Measurements from ENCODE around the gene INPPL1.
"Not testable (repeated sequence)": the region's sequence is repeated elsewhere in the genome, so short reads cannot be mapped to it uniquely, and the experiment has no call there.

Gene INPPL1

DNA sequence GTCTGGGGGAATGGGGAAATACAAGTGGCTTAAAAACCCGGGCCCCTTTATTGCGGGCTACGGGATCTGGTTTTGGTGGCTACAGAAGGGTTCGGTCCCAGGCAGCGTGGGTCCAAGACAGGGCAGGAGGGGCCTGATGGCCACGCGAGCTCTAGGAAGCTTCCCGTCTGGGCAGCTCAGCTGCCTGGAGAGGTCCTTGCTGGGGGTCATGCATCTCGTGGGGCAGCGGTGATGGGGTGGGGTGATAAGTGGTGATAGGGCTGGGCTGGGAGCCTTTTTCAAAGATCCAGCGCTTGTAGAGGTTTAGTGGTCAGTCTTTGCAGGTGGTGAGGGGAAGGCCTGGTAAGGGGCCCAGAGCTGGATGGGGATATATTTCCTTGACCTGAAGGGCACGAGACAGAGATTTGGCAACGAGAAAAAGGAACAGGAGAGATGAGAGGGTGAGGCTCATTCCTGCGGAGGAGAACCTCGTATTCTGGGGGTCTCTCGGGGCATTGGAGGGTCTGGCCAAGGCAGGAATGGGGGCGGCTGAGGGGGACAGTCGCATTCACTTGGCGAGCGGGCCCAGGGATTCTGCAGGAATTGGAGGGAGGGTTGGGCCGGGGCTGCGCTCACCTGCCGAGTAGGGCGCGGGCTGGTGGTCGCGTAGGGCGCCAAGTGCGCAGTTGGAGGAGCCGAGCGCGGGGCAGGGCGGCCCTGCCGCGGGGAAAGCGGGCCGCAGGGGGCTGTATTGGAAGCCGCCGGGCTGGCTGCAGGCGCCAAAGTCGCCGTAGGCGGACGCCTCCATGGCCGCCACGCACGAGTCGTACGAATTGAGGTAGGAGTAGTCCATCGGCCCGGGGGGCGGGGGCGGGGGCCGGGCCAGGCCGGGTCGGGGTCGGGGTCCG, 18.8 kb downstream of the INPPL1 start:
- DNase-seq (ENCODE audit: low spot score) = no peak

DNA sequence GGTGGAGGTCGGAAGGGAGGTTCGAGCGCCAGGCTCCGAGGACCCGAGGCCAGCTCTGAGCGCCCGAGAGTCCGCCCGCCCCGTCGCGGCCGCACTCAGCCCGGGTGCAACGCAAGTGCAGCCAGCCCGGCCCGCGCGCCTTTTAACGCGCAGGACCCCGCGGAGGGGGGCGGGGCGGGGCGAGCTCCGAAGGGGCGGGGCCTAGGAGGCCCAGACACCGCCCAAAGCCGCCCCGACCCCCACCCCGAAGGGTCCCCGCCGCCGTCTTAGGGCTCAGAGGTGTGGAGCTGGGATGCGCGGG, 19.4 kb downstream of the INPPL1 start, which contains the start of gene PHOX2A:
TSS of gene PHOX2A (minus strand) at position 117 of the 301 bp plus-strand sequence. CDS start 172 bp downstream, outside the sequence.
- no peak for DNase-seq (ENCODE audit: low spot score)

DNA sequence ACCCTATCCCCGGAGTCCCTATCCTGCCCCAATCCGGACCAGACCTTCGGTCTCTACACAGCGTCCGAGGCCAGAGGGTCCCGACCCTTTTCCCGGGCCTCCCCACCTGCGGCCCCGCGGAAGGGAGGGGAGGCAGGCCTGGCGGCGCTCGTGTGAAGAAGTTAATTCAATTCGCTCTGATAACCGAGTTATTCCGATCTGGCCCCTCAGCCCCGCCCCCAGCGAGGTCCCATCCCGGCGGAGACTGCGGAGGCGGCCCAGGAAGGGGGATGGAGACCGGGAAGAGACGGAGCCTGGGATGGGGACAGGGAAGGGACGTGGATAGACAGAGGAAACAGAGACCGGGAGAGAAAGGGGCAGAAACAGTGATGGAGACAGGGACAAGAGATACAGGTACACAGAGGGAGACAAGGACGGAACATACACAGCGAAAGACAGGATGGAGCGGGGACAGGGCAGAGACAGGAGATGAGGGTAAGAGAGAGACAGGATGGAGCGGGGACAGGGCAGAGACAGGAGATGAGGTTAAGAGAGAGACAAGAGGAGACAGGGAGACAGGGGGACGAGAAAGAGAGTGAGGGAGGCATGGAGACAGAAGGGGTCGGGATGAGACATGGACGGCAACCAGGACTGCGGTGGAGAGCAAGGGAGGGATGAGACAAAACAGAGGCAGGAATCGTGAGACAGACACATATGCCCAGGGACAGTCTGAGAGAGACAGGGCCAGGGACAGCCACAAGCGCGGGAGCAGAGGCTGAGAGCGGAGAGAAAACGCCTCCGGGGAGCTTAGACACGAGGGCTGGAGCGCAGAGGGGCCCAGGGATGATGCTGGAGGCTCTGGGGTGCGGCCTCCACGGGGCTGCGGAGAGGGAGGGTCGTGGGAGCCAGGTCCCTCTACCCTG, 20.0 kb downstream of the INPPL1 start:
- DNase-seq (ENCODE audit: low spot score) = no peak

DNA sequence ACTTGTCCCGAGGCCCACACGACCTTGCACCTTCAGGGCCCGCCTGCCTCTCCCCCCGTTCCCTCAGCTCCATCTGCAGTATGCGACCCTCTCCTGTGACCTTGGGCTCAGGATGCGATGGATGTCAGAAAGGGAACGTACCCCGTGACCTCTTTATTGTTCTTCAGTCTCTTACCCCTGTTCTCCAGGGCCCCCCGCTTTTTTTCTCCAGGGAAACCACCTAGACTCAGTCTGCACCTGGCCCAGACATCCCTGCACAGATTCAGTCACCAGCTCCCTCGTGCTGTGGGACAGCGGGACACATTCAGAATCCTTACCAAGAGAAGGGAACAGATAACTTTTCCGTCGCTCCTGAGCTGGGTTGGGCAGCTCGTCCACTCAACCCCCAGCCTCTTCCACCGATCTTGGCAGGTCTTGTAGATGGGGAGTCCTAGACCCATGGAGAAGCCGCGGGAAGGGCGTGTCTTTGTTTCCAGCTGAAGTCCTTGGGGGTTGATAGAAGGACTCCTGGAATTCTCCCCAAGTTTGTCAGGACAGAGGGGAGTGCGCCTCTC, 20.8 kb downstream of the INPPL1 start:
- no peak for DNase-seq (ENCODE audit: low spot score)

DNA sequence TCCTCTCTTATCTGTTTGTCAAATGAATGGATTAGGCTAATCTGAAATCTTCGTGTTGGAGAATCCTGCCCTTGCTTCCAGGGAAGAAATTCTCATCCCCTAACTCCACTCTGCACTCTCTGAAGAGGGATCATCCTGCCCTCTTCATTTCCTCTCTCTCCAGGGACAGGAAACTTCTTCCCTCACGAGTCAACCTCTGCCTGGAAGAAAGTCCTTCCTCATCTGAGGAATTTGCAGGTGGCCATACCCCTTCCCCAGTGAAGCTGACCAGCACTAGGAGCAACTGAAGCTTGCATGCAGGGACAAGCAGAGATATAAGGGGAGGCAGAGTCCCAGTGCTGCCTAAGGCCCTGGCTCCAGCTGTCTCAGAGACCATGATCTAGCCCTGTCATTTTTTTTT, 23.0 kb downstream of the INPPL1 start:
- DNase-seq (ENCODE audit: low spot score) = no peak

DNA sequence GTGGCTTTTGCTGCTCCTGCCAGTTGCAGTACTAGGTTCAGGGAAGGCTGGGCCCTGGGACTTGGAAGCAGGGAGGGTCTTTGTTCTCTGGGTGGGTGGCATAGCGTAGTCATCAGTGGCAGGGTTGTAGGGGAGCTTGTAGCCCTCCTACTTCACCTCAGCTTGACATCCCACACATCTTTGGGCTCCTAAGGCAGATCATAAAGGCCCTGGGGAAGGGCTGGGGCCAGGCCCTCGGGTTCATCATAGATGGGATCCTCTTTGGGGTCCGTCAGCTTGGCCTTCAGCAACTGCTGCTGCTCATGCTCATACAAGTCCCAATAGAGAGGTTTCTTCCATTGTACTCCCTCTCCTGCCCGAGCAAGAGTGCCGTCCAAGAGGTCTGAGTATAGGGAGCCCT, 25.4 kb downstream of the INPPL1 start:
- DNase-seq (ENCODE audit: low spot score) = no peak

DNA sequence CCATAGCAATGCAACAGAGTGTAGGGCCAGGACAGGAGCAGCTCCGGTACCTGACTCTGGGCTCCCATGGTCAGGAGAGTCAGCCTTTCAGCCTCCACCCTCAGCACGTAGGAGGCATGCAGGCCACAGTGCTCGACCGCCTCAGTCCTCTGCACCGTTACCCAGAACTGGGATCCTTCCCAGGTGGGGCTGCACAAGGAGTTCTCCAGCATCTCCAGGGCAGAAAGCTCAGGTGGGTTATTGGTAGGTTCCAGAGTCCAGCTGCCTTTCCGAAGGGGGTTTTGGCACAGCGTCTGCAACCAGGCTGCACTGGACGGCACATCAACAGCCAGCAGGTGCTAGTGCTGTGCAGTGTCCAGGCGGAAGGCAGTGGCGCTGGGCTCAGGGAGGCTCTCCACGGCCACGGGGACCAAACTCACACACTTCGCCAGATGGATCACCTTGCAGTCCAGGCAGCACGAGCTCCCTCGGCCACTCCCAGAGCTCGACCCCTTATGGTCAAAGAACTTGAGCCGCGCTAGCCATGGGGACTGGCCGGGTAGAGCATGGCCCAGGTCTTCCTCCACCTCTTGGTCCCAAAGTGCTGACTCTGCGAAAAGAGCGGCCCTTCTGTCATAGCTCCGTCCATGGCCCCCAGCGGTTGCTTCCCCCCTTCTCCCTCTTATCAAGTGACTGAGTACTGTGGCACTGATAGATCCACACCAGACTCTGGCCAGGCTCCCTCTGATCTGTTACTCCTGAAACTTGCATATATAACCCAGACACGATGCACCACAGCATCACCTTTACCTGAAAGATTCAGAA, 26.3 kb downstream of the INPPL1 start:
- no peak for DNase-seq (ENCODE audit: low spot score)

DNA sequence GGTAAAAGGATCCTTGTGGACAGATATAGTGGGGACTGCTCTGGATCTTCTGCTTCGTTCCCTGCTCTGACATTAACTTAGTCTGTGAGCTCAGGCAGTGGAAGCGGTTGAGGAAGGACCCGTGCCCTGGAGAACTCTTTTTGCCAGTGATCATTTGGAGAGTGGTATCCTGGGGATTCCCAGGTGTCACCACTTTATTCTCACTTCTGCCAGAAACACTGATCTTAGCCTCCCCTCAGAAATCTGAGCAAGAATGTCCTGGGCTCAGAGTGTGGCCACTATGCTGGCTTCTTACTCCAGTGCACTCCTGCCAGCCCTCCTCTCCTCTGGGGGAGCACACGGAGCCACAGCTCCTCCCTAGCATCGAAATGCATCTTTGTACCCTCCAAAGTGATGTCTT, 27.0 kb downstream of the INPPL1 start:
- DNase-seq (ENCODE audit: low spot score) = no peak

DNA sequence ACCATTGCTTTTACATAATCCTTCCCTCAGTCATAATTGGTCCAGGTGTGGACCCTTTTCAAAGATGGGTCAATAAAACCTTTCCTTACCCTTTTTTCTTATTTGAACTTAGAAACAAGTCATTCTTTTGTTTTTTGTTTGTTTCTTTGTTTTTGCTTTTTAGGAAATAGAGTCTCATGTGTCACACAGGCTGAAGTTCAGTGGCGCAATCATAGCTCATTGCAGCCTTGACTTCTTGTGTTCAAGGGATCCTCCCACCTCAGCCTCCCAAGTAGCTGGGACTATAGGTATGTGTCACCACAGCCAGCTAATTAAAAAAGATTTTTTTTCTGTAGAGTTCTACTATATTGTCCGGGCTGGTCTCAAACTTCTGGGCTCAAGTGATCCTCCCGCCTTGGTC, 28.8 kb downstream of the INPPL1 start:
- DNase-seq (ENCODE audit: low spot score) = no peak

DNA sequence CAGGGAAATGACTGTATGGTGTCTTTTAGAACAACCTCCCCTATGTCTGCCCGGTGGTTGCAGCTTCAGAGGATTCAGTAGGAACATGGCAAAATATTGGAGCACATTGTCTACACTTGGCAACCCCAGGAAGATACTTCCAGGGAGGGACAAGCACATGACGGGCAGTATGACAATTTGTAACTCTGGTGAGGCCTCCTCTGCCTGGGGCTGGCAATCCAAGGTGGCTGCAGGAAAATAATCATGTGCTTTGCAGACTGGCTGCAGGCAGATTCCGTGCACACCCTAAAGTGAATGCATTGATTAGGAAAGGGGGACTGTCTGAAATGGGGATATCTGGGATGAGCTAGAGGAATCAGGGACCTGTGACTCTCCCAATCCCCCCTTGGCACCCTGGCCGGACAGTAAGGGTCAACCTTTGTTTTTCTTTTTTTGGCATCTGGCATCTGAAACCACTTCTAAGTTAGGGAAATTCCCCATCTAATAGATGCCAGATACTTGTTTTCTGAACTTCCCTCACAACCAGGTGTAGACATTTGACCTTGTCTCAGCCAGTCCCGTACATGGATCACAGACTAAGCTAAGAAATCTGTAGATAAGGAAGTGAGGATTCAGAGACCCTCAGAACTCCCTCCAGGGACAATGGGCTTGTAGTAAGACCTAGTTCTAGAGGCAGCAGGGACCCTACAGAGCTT, 29.9 kb downstream of the INPPL1 start:
- no peak for DNase-seq (ENCODE audit: low spot score)

DNA sequence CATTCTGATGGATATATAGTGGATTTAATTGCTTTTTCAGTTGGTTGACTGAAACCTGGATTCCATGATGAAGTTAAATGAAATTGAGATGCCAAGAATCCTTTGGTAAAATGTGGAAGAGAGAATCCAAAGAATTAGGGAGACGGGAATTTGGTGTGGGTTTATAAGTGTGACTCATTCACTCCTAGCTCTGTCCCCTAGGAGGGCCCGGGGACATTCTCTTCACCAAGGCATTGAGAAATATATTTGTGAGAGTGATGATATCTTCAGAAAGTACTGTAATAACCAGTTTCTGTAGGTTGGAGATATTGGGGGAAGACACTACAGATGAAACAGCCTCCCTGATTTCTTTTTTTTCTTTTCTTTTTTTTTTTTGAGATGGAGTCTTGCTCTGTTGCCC, 33.0 kb downstream of the INPPL1 start:
- DNase-seq (ENCODE audit: low spot score) = no peak

DNA sequence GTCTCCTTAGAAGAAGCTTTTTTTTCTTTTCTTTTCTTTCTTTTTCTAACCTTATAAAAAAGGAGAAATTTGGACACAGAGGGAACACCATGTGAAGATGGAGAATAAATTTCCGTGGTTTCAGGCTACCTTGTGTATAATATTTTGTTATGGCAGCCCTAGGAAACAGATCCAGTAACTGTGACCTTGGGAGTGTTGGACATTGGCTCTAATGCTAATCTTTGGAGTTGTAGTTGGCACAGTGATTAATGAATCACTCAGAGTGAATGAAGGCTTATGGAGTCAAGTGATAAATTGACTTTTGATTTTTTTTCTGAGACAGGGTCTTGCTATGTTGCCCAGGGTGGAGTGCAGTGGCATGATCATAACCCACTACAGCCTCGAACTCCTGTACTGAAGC, 34.9 kb downstream of the INPPL1 start:
- no peak for DNase-seq (ENCODE audit: low spot score)

DNA sequence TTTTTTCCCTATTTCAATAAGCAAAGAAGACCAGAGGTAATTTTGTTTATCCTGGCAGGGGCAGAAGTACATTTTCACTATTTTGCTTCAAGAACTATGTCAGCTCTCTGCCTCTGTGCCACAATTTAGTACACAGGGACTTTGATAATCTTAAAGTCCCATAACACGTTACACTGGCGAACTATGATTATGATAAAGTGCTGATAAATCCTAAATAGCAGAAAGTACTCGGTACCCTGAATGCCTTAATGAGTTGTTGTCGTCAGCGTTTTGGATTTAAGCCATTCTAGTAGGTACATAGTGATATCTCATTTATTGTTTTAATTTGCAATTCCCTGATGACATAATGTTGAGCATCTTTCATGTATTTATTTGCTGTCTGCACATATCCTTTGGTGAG, 36.0 kb downstream of the INPPL1 start:
- DNase-seq (ENCODE audit: low spot score) = no peak

DNA sequence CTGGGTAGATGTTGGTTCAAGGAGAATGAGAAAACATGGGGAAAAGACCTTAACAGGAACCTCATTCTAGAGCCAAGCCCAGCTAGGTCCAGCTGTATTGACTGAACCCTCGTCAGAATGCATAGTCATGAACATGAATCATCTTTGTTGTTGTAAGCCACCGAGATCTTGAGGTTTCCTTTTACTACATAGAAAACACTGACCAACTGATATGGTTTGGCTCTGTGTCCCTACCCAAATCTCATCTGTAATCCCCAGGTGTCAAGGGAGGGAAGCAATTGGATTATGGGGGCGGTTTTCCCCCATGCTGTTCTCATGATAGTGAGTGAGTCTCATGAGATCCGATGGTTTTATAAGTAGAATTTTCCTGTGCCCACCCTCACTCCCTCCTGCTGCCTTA, 38.8 kb downstream of the INPPL1 start:
- DNase-seq (ENCODE audit: low spot score) = no peak

DNA sequence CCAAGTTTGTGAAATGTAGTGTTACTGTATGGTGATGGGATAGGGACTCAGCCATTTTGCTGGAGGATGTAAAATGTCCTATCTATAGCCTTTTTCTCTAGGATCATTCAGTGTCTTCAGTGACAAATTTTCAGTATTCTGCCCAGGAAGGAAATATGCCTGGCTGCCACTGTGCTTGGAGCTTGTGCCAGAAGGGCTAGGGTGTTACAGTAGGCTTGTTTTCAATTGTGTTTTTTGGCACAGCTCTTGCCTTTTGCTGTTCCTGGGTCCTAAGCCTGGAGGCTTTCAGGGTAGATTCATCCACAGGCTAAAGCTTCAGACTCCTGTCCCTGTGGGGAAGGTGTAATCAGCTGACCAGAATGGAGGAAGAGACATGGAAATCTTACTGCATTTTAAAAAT, 41.4 kb downstream of the INPPL1 start:
- no peak for DNase-seq (ENCODE audit: low spot score)

DNA sequence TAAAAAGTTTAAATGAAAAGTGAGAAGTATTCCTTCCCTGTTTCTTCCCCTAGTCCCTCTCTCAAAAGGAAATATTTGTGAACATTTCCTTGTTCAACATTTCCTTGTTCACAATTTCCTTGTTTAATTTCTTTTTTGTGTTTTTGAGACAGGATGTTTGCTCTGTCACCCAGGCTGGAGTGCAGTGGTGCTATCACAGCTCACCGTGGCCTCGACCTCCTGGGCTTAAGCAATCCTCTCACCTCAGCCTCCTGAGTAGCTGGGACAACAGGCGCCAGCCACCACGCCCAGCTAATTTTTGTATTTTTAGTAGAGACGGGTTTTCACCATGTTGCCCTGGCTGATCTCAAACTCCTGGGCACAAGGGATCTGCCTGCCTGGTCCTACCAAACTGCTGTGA, 42.4 kb downstream of the INPPL1 start:
- not testable (repeated sequence) for DNase-seq (ENCODE audit: low spot score)

DNA sequence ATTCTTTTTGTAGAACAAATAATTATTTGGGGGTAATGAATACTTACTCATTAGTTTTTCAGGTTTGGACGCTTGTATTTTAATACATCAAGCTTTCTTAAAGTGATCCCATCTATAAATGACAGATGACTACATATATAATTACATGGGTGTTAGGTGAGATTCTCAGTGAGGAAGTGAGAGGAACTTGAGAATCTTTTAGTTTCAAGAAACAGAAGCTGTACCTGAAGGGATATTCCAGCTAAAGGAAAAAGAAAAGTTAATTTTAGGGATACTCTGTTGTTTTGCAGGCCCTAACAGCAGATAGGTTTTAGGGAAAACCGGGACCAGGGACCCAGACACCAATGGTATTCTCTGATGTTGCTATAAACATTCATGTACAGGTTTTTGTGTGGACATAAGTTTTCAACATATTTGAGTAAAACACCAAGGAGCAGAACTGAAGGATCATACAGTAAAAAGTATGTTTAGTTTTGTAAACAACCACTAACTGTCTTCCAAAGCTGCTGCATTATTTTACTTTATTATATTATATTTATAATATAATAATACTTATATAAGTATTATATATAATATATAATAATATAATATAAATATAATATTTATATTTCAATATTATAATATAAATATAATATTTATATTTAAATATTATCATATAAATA, 43.5 kb downstream of the INPPL1 start:
- DNase-seq (ENCODE audit: low spot score) = no peak

DNA sequence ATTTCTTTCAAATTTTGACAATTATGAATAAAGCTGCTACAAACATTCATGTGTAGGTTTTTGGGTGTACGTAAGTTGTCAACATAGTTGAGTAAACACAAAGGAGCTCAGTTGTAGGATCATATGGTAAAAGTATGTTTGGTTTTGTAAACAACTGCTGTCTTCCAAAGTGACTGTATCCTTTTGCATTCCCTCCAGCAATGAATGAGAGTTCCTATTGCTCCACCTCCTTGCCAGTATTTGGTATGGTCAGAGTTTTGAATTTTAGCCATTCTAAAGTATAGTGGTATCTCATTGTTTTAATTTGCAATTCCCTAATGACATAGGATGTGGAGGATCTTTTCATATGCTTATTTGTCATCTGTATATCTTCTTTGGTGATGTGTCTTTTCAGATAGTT, 47.4 kb downstream of the INPPL1 start:
- DNase-seq (ENCODE audit: low spot score) = no peak

DNA sequence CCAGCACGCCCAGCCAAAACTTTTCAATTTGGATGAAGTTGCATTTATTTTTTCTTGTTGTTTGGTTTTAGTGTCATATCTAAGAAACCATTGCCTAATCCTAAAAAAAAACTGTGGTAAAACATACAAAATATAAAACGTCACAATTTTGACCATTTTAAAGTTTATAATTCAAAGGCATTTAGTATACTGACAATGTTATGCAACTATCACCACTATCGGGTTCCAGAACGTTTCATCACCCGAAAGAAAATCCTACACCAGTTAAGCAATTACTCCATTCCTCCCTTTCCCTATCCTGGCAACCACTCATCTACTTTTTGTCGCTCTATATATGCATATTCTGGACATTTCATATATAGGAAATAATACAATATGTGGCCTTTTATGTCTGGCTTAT, 49.9 kb downstream of the INPPL1 start:
- DNase-seq (ENCODE audit: low spot score) = no peak

DNA sequence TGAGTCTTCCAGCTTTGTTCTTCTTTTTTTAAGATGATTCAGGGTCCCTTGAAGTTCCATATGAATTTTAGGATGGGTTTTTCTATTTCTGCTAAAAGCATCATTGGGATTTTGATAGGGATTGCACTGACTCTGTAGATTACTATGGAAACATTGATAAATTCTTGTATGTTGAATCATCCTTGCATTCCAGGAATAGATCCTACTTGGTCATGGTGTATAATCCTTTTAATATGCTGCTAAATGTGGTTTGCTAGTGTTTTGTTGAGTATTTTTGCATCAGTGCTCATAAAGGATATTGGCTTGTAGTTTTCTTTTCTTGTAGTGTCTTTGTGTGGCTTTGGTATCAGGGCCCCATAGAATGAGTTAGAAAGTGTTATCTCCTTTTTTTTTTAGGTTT, 54.3 kb downstream of the INPPL1 start:
- no peak for DNase-seq (ENCODE audit: low spot score)

DNA sequence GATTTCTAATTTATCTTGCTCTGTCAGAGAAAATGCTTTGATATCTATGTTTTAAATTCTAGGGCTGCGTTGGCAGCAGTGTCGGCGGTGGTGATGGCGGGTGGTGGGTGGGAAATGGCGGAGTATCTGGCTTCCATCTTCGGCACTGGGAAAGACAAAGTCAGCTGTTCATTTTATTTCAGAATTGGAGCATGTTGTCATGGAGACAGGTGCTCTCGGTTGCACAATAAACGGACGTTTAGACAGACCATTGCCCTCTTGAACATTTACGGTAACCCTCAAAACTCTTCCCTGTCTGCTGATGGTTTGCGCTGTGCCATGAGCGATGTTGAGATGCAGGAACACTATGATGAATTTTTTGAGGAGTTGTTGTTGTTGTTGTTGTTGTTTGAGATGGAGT, 55.5 kb downstream of the INPPL1 start:
- DNase-seq (ENCODE audit: low spot score) = no peak

Data from germinal center (tissue), 1 donor.